Activated CD4-positive, CD25-positive, alpha-beta regulatory T cell treated with anti-CD3 and anti-CD28 coated beads, Interleukin-2, amount 50 U/mL, for 16 hours (primary cell): ENCODE measurements around the gene SPRR2E.
"Not testable (repeated sequence)": the region's sequence is repeated elsewhere in the genome, so short reads cannot be mapped to it uniquely, and the experiment has no call there.

Source experiments
- DNase-seq: peaks from one replicate; pipeline ENCODE4 v3.0.0-alpha.2; 2020; ENCODE audit warnings: low read depth, low spot score

Gene SPRR2E

GRCh38 chr1:153070243-153070642 lies 24.1 kb downstream of the SPRR2E start:
- DNase-seq: no peak

GRCh38 chr1:153058826-153059784 lies 35.2 kb downstream of the SPRR2E start:
- DNase-seq: no peak

GRCh38 chr1:153058154-153058553 lies 36.2 kb downstream of the SPRR2E start:
- no peak for DNase-seq

GRCh38 chr1:153057375-153057774 lies 37.0 kb downstream of the SPRR2E start, which contains the start of gene SPRR2A:
TSS of gene SPRR2A (minus strand) at chr1:153057512. CDS start at chr1:153056735, 777 bp downstream.
- DNase-seq: no peak

GRCh38 chr1:153056111-153056510 lies 38.2 kb downstream of the SPRR2E start:
- not testable (repeated sequence) for DNase-seq

GRCh38 chr1:153049211-153049610 lies 45.1 kb downstream of the SPRR2E start:
- DNase-seq: no peak
